Activated CD8-positive, alpha-beta memory T cell treated with anti-CD3 and anti-CD28 coated beads for 48 hours (primary cell): Measurements from ENCODE around the gene DNAJB8.

ENCODE experiments used
- DNase-seq, 3 experiments: peaks; one replicate each; pipeline ENCODE4 v3.0.0-alpha.2; 2020; ENCODE audit warnings: low read depth in 2 of 3, low spot score in 2 of 3

DNAJB8 gene

GRCh38 chr3:128483657-128484403 lies 17.1 kb upstream of the DNAJB8 start:
- DNase-seq = no peak

DNA sequence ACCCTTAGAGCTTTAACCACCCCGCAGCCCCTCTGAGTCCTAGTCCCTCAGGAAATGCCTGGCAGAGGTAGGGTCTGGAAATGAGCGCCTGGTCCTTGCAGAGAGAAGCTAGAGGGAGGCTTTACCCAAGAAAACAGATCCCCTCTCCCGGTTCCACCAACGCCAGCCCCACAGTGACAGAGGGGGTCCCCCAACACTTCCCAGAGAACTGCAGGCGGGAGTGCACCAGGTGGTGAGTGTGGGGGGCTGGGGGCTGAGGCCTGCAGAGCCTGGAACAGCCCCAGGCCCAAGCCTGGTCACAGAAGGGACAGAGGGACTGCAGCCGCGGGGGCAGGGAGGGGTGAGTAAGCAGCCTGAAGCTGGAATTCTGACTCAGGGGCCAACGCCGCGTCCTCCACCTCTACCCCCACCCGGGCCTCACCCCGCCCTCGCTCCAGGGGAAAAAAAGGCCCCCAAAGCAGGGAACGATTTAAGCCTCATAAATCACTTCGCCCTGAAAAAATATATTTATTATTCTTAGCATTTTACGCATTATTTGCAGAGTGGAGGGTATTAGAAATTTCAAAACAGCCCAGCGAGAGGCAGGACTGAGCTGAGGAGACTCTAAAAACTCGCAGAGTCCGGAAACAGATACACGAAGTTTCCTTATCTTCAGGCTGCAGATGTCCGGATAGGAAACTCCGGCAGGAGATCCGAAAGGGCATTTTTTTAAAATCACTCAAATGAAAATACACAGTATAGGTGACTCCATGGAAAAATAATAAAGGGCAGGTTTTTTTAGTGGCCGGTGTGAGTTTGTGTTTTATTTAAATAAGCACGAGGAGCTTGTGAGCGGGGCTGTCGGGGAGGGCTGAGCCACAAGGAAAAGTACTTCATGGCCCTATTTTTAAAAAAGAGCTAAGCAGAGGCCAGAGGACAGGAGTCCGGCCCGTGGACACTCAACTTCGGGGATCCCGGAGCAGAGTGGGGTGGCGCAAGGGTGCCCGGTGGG lies 16.3 kb upstream of the DNAJB8 start:
- DNase-seq = no peak

DNA sequence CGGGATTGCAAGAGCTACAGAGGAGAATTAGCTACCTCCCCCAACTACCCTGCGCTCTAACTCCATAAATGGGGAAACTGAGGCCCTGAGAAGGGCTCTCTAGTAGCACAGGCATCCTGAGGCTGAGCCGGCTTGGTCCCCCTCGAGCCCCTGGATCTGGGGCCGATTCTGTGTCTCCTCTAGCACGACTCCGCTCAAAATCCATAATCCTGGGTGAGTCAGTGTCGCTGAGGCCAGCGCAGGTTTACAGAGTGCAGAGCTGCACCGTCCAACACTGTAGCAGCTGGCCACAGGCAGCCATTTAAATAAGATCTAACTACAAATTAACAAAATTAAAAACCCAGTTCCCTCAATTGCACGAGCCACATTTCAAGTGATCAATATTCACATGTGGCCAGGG lies 15.5 kb upstream of the DNAJB8 start:
- DNase-seq = no peak

DNA sequence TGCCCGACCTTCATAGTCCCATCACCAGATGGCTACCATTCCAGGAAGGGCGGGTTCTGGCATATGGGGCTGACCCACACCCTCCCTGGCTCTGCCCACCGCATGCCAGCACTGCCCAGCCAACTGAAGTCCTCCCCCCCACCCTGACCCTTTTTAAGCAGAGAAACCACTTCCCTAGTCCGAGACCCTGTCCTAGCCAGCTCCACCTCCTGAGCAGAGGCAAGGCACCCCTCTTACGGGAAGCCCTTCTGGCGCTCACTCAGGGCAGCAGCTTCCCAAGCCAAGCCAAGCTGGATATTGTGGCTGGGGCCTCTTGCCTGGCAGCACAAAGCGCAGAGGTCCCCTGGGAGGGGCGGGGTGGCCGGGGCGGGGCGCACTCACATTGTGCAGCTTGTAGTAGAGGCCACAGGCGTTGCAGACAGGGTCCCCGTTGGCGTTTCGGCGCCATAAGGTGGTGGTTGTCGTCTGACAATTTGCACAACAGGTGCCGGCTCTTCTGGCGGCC lies 14.8 kb upstream of the DNAJB8 start:
- DNase-seq = no peak

- DNase-seq = no peak
Measured at GRCh38 chr3:128480717-128481437, 14.2 kb upstream of the DNAJB8 start.

DNA sequence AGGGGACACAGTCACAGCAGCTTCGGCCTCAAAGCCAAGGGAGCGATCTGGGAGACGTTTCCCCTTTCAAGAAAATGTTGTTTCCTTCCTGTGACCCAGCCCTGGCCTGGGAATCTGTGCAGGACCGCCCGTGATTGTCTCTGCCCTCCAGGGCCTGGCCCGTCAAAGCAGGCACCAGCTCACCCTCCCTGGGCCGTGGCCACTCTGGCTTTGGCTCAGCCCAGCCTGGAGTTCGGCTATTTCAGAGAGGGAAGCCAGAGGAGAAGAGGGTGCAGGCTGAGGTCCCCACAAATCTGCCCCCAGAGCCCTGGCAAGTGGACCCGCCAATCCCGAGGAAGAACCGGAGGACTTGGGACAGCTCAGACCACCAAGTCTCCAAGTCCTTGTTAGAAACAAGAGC lies 13.6 kb upstream of the DNAJB8 start:
- no peak for DNase-seq

GRCh38 chr3:128479558-128480086 lies 12.9 kb upstream of the DNAJB8 start:
- no peak for DNase-seq

GRCh38 chr3:128478576-128479506 lies 12.2 kb upstream of the DNAJB8 start:
- no peak for DNase-seq

- no peak for DNase-seq
Measured at GRCh38 chr3:128476659-128477058, 10.0 kb upstream of the DNAJB8 start.

DNA sequence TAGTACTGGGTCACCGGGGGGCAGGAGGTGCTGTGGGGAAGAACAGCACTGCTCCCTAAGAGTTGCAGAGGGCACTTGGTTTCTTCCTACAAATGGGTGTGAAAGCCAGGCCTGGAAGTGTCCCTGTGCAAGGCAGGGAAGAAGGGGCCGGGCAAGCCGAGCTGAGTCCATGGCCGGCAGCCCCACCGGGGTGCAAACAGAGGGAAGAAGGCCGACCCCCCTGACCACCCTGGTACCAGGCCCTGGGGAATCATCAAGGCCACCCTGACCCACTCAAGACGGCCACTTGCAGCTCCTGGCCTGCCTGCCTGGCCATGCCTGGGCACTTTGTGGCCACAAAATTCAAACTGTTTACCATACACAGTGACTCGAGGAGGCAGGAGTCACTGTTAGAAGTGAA lies 8.7 kb upstream of the DNAJB8 start:
- no peak for DNase-seq

DNA sequence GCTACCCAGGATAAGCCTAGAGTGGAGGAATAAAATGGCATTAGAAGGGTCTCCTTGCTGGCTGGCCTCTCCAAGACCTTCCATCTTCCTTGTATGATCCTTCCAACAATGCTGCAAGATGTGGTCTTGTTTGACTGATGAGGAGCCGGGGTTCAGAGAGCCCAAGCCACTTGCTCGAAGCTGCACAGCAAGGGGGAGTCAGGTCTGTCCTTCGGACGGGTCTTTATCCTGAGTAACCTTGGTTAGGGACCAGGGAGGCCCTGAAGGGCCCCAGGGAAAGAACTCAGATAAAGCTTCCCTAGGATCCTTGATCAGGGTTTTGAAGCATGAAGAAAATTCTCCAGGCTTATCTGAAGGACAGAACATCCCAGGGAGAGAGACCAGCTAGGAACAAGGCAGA lies 7.0 kb upstream of the DNAJB8 start:
- no peak for DNase-seq

- DNase-seq = no peak
Measured at GRCh38 chr3:128473180-128473519, 6.5 kb upstream of the DNAJB8 start.

DNA sequence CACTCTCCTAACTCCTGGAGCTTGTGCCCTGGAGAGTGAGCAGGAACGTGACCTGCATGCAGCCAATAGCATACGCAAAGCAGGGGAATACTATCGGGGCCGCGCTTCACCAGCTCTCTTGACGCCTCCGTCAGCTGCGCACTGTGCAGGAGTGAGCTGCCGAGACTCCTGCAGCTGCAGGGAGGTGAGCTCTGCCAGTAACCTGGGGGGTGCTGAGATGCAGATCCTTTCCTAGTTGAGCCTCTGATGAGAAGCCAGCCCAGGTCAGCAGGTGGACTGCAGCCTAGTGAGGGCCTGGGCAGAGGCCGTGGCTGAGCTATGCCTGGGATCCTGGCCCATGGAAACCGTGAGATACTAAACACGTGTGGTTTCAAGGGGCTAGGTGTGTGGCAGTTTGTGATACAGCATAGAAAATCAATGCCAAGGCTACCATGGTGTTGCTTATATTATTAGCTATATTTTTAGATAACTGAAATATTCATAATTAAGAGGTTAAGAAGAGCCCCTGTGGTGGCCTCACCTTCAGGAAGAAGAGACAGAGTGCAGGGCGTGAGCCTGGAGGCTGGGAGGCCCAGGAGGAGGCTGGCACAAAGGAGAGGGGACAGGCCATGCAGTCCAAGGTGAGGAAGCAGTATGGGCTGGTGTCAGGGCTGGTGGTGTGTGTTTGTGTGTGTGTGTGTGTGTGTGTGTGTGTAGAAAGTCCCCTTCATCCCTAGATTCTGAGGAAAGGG lies 5.9 kb upstream of the DNAJB8 start:
- no peak for DNase-seq

- DNase-seq = no peak
Measured at GRCh38 chr3:128471720-128472119, 5.0 kb upstream of the DNAJB8 start.

DNA sequence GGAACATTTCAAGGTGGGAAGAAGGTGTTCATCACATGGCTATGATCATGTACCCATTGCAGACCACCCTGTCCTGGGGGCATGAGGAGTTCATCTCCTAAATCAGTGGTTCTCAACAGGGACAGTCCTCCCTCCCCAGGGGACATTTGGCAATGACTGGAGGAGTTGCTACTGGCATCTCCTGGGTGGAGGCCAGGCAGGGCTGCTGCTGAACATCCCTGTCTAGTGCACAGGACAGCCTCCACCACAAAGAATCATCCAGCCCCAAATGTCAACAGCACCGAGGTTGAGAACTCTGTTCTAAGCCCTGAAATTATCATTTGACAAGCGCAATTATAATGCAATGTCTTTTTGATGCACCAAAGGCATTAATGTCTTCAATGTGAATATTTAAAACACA lies 4.4 kb upstream of the DNAJB8 start:
- DNase-seq = no peak

- DNase-seq = no peak
Measured at GRCh38 chr3:128470134-128470899, 3.6 kb upstream of the DNAJB8 start.

GRCh38 chr3:128469556-128469955 lies 2.9 kb upstream of the DNAJB8 start:
- no peak for DNase-seq

DNA sequence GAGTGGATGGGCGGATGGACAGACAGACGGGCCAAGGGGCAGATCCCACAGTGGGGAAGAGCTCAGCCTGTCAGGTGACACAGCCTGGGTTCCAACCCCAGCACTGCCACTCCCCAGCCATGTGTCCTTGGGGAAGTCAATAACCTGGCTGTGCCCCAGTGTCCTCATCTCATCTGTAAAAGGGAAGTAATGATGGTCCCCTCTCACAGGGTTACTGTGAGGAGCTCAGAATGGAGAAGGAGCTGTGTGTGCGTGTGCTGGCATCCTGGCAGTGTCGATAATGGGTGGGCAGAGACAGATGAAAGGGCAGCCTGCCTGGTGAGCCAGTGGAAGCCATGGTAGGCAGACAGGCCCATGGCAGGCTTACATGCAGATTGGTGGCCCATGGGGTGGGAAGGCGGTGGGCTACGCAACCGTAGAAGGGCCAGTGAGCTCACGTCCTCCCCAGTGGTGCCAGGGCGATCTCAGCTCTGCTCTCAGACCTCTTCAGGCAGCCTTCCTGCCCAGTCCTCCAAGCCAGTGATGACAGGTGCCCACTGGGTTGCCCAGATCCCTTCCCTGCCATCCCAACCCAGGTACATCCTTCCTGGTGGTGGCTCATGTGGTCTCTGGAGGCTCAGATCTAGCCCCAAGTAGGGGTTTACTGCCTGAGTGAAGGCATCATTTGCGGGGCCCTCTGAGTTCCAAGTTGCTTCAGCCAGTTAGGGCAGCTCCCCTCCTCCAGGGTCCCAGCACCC lies 2.3 kb upstream of the DNAJB8 start:
- DNase-seq = no peak
